Activated CD4-positive, alpha-beta T cell treated with anti-CD3 and anti-CD28 coated beads, Interleukin-10, Interleukin-2, amounts not matched to agents 100 ng/mL and 50 ng/mL, durations not matched to agents 16 hours and 8 hours (primary cell): ENCODE results near the gene KRTAP5-5.
A peak's percentile ranks its signal among the peaks of the same experiment; 100 is the strongest.
"Not testable (repeated sequence)": the region's sequence is repeated elsewhere in the genome, so short reads cannot be mapped to it uniquely, and the experiment has no call there.

Experiments
- DNase-seq: peaks from one replicate; pipeline ENCODE4 v3.0.0-alpha.2; 2020

Gene KRTAP5-5

GRCh38 chr11:1629326-1630185 lies at the start of gene KRTAP5-5:
KRTAP5-5 (plus strand) TSS chr11:1629775; CDS start chr11:1629841, 66 bp downstream.
- DNase-seq: no peak

- no peak for DNase-seq
These were observed 47.6 kb upstream of the KRTAP5-5 start for GRCh38 chr11:1581976-1582375.

GRCh38 chr11:1582909-1583308 lies 46.7 kb upstream of the KRTAP5-5 start:
- not testable (repeated sequence) for DNase-seq

GRCh38 chr11:1584661-1585370 lies 44.8 kb upstream of the KRTAP5-5 start, which contains the start of gene KRTAP5-1:
KRTAP5-1 (minus strand) TSS chr11:1585283; CDS start chr11:1585249, 34 bp downstream.
- not testable (repeated sequence) for DNase-seq

- DNase-seq: no peak
These were observed 42.9 kb upstream of the KRTAP5-5 start for GRCh38 chr11:1586699-1587098.

GRCh38 chr11:1589191-1589963 lies 40.2 kb upstream of the KRTAP5-5 start:
- DNase-seq: peak; percentile 39

- no peak for DNase-seq
These were observed 39.6 kb upstream of the KRTAP5-5 start for GRCh38 chr11:1589996-1590395.

- DNase-seq: no peak
These were observed 36.9 kb upstream of the KRTAP5-5 start for GRCh38 chr11:1592628-1593027.

- DNase-seq: not testable (repeated sequence)
These were observed 33.5 kb upstream of the KRTAP5-5 start for GRCh38 chr11:1595994-1596575.

- DNase-seq: not testable (repeated sequence)
These were observed 32.9 kb upstream of the KRTAP5-5 start for GRCh38 chr11:1596576-1597121.

GRCh38 chr11:1597331-1597993 lies 32.1 kb upstream of the KRTAP5-5 start:
- no peak for DNase-seq

- no peak for DNase-seq
These were observed 31.6 kb upstream of the KRTAP5-5 start, which contains the start of gene KRTAP5-2 for GRCh38 chr11:1597994-1598380. KRTAP5-2 (minus strand) TSS chr11:1598294; CDS start chr11:1598250, 44 bp downstream.

GRCh38 chr11:1598406-1598805 lies 31.2 kb upstream of the KRTAP5-5 start:
- not testable (repeated sequence) for DNase-seq

- no peak for DNase-seq
These were observed 30.8 kb upstream of the KRTAP5-5 start for GRCh38 chr11:1598816-1599215.

- DNase-seq: no peak
These were observed 28.9 kb upstream of the KRTAP5-5 start for GRCh38 chr11:1600626-1601025.

- DNase-seq: not testable (repeated sequence)
These were observed 27.9 kb upstream of the KRTAP5-5 start for GRCh38 chr11:1601663-1602062.

GRCh38 chr11:1603629-1604028 lies 25.9 kb upstream of the KRTAP5-5 start:
- DNase-seq: no peak

- DNase-seq: no peak
These were observed 25.4 kb upstream of the KRTAP5-5 start for GRCh38 chr11:1604181-1604580.

- no peak for DNase-seq
These were observed 24.9 kb upstream of the KRTAP5-5 start for GRCh38 chr11:1604711-1605110.

GRCh38 chr11:1605923-1606322 lies 23.7 kb upstream of the KRTAP5-5 start:
- peak; percentile 50 for DNase-seq

- not testable (repeated sequence) for DNase-seq
These were observed 22.3 kb upstream of the KRTAP5-5 start for GRCh38 chr11:1607156-1607845.
